Rectal smooth muscle tissue (tissue), 1 donor: ENCODE results near the gene BPIFA2.

Source experiments
- H3K27ac ChIP-seq: one replicate; pipeline ENCODE4 v1.7.0; 2013; ENCODE audit warnings: low read depth, low read length, inconsistent platforms
- H3K27me3 ChIP-seq: one replicate; pipeline ENCODE4 v1.7.0; 2013; ENCODE audit warnings: low read length; ENCODE audit not compliant: control insufficient read depth, insufficient read depth
- H3K36me3 ChIP-seq: one replicate; pipeline ENCODE4 v1.7.0; 2013; ENCODE audit warnings: low read length; ENCODE audit not compliant: control insufficient read depth, insufficient read depth
- H3K4me1 ChIP-seq: one replicate; pipeline ENCODE4 v1.7.0; 2013; ENCODE audit warnings: low read length; ENCODE audit not compliant: control insufficient read depth, insufficient read depth
- H3K4me3 ChIP-seq: one replicate; pipeline ENCODE4 v1.7.0; 2013; ENCODE audit warnings: low read length
- H3K9ac ChIP-seq: one replicate; pipeline ENCODE4 v1.7.0; 2013; ENCODE audit warnings: low read length

The BPIFA2 gene

DNA sequence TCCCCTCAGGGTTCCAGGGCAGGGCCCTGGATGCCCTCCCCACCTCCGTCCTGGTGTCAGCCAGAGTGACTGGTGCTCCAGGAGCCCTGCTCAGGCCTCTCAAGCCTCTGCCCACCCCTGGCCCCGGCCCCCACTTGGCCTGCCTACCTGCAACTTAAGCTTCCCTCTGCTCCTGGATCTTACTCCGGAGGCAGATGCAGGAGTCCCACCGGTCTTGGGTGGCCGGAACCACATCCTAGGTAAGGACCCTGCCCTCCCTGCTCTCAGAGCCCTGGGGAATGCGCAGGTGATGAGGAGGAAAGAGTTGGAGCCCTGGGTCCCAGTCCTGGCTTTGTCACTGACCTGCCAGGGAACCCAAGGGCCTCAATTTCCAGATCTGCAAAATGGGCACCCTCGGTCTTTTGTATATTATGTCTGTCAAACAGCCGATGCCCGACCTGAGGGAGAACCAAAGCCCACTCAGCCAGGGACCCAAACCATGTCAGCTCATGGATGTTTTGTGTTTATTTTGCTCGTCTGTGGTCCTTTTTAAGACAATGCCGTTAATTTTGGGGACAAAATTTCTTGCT, 34.5 kb upstream of the BPIFA2 start:
- H3K27me3 ChIP-seq = no peaks in the 10 kb centered on the region
- H3K4me3 ChIP-seq = no peak overlapping the region
- H3K4me1 ChIP-seq = no peaks in the 10 kb centered on the region
- H3K9ac ChIP-seq = no peak overlapping the region
- no peak overlapping the region for H3K27ac ChIP-seq
- no peaks in the 10 kb centered on the region for H3K36me3 ChIP-seq

DNA sequence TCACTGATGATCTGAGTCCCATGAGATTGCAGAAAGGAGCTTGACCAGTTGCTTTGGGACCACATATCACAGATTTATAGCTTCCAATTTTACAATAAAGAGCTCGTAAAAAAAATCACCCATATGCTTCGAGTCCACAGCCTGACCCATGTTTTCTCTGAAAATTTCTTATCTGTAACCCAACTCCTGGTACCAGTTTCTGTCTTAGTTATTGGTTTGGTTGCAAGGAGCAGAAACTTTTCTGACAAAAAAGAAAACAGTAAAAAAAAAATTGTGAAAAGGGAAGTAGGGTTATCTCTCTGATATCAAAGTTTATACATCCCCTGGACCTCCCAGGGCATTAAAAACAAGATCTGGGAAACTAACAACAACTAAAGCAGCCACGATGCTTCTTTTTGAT, 30.8 kb upstream of the BPIFA2 start:
- Histone ChIP-seq H3K27me3 (no peaks in the 10 kb centered on the region), H3K9ac (no peak overlapping the region), H3K4me1 (no peaks in the 10 kb centered on the region), H3K4me3 (no peak overlapping the region), H3K27ac (no peak overlapping the region), H3K36me3 (no peaks in the 10 kb centered on the region)

DNA sequence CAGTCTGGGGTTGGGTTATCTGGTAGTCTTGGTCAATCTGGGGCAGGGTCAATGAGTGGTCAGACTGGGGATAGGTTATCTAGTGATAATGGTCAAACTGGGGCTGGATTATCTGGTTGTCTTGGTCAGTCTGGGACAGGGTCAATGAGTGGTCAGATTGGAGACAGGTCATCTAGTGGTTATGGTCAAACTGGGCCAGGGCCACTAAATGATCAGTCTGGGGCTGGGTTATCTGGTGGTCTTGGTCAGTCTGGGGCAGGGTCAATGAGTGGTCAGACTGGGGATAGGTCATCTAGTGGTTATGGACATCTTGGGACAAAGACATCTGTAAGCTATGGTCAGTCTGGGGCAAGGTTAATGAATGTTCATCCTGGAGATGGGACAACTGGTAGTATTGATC, 28.5 kb upstream of the BPIFA2 start:
- H3K9ac ChIP-seq = no peak overlapping the region
- H3K4me1 ChIP-seq = no peaks in the 10 kb centered on the region
- H3K4me3 ChIP-seq = no peak overlapping the region
- no peaks in the 10 kb centered on the region for H3K36me3 ChIP-seq
- H3K27ac ChIP-seq = no peak overlapping the region
- H3K27me3 ChIP-seq = no peaks in the 10 kb centered on the region

DNA sequence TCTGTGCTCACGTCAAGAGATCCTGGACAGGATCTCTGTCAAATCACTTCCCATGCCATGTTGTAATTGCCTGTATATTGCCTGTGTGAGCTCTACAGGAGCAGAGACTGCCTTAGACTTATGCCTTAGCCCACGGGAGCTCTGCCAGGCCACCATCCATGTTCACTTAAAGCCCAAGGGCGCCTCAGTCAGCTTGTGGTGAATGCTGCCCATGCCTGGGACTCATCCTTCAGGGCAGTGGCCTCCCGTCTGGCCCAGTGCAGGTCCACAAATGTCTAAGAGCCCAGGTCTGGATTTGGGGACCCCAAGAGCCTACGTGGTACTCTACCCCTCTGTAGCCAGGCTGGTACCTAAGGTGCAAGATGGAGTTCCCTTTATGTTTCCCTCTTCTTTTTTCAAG, 22.4 kb upstream of the BPIFA2 start:
- H3K27ac ChIP-seq = no peak overlapping the region

DNA sequence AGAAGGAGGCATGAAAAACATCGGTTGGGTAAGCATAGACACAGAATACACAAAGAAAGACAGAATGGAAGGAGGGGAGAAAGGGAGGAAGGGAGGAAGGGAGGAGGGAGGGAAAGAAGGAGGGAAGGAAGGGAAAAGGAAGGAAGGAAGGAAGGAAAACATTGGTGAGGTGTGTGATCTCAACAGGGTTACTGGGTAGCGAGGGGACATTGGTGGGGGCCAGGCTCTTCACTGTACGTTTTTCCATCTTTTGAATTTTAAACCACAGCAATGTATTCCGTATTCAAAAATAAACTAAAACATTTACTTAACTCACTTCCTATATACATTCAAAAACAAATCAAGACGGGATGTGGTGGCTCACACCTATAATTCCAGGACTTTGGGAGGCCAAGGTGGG, 20.7 kb upstream of the BPIFA2 start:
- Histone ChIP-seq H3K36me3 (no peaks in the 10 kb centered on the region), H3K4me3 (no peak overlapping the region), H3K4me1 (no peaks in the 10 kb centered on the region), H3K9ac (no peak overlapping the region), H3K27me3 (no peaks in the 10 kb centered on the region), H3K27ac (no peak overlapping the region)

More for the DNA sequence above, 22.4 kb upstream of the BPIFA2 start:
- H3K4me3 ChIP-seq = no peak overlapping the region
- no peaks in the 10 kb centered on the region for H3K27me3 ChIP-seq
- no peaks in the 10 kb centered on the region for H3K4me1 ChIP-seq
- H3K36me3 ChIP-seq = no peaks in the 10 kb centered on the region
- no peak overlapping the region for H3K9ac ChIP-seq

DNA sequence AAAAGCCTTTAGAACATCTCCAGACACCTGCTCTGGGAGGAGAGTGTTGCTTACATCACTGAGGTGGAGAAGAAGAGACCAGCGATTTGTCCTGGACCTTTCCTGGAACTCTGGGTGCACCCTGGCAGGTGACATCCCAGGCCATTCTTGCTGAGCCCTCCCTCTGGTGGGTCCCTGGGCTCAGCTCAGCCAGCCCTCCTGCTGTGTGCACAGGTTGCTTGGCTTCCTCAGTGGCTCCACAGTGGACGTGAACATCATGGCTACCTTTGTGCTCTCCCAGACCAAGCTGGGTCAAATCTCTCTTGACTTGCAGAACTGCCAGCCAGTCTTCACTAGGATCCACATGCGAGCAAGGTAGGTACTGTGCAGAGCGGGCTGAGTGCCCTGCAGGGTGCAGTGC, 19.9 kb upstream of the BPIFA2 start:
- no peak overlapping the region for H3K9ac ChIP-seq
- H3K4me1 ChIP-seq = no peaks in the 10 kb centered on the region
- no peaks in the 10 kb centered on the region for H3K36me3 ChIP-seq
- no peaks in the 10 kb centered on the region for H3K27me3 ChIP-seq
- no peak overlapping the region for H3K27ac ChIP-seq
- no peak overlapping the region for H3K4me3 ChIP-seq

DNA sequence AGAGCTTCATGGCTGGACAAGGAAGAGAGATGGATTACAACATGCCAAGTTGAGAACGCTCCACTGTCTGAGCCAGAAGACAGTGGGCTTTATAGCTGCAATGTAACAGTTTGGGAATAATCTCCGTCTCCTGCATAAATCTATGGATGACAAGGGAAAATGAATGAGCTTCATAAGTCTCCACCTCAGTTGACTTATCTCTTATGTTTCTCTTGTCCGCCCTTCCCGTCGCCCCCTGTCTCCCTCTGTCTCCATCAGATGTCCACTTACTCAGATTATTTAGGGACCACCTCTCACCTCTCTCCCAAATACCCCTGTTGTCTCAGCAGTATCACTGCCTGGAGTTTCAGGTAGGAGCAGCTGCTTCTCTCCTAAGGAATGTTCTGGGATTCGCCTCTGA, 13.7 kb upstream of the BPIFA2 start:
- H3K4me3 ChIP-seq = no peak overlapping the region
- H3K9ac ChIP-seq = no peak overlapping the region
- H3K27ac ChIP-seq = no peak overlapping the region
- H3K4me1 ChIP-seq = no peaks in the 10 kb centered on the region
- no peaks in the 10 kb centered on the region for H3K36me3 ChIP-seq
- no peaks in the 10 kb centered on the region for H3K27me3 ChIP-seq

DNA sequence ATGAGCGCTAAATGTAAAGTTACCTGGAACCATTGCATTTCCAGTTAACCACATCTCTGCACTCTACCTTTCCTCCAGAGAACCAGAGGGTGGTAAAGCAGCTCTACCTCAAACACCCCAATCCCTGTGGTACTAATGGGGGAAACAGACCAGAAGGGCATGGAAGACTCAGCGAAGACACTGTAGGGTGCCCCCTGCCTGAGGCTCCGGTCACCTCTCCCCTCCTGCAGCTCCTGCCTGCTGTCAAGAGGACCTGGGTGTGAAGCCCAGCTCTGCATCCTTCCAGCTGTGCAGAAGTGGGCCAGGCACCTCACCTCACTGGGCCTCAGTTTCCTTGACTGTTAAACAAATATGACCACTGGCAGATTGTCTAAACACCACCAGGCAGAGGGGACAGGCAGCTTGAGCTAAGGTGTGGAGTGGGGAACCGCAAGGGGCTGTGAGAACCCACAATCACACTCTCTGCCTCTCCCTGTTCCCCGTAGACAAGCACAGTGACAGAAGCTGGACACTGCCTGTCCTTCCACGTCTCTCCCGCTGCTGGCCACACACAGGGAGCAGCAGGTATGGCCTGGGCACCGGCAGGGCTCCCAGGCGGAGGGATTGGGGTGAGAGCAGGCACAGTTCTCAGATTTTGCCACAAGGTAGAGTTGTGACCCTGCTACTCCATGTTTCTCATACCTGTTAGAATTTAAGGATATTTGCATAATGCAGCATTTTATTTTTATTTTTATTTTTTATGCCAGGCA, 9.1 kb upstream of the BPIFA2 start:
- H3K27me3 ChIP-seq = no peaks in the 10 kb centered on the region
- no peak overlapping the region for H3K4me3 ChIP-seq
- H3K9ac ChIP-seq = no peak overlapping the region
- H3K4me1 ChIP-seq = no peaks in the 10 kb centered on the region
- no peaks in the 10 kb centered on the region for H3K36me3 ChIP-seq
- no peak overlapping the region for H3K27ac ChIP-seq

DNA sequence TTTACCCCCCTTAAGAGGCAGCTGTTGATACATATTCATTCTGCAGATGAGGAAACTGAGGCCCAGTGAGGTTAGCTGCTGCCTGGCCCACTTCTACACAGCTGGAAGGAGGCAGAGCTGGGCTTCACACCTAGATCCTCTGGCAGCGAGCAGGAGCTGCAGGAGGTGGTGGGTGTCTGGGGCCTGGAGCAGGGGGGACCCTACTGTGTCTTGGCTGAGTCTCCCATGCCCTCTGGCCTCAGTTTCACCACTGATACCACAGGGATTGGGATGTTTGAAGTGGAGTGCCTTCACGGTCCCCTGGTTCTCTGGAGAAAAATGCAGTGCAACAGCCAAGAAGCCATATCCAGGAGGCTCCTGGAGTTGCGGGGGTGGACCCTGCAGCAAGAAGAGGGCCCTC, 8.2 kb upstream of the BPIFA2 start:
- Histone ChIP-seq H3K4me3 (no peak overlapping the region), H3K9ac (no peak overlapping the region), H3K4me1 (no peaks in the 10 kb centered on the region), H3K27me3 (no peaks in the 10 kb centered on the region), H3K36me3 (no peaks in the 10 kb centered on the region), H3K27ac (no peak overlapping the region)

DNA sequence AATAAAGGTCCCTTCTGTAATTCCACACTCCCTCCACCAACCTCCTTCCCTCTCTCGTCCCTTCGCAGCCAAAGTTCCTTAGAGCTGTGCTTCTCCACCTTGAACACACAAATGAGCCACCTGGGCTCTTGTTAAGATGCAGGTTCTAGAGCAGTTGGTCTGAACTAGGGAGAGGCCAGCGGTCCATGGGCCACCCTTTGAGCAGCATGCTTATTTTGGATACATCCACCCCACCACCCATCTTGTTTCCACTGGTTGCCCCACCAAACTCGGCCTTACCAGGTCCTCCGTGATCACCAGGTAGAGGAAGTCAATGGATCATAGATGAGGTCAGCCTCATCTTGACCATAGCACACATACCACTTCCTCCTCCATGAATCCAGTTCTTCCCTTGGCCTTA, 7.3 kb upstream of the BPIFA2 start:
- Histone ChIP-seq H3K9ac (no peak overlapping the region), H3K27me3 (no peaks in the 10 kb centered on the region), H3K36me3 (no peaks in the 10 kb centered on the region), H3K27ac (no peak overlapping the region), H3K4me1 (no peaks in the 10 kb centered on the region), H3K4me3 (no peak overlapping the region)

DNA sequence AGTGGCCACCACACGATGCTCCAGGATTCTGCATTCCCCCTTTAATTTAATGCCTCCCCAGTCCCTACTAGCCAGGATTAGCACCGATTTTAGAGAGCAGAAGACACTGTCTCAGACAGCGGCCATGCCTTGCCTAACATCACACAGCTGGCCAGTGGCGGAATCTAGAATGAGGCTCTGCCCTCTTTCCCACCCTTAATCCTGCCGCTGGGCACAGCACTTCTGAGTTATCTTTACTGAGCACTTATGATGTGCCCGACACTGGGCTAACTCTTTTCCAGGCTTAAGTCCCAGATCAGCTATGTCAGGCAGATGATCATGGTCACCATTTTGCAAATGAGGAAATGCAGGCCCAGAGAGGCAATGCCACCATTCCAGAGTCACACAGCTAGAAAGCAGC, 5.6 kb upstream of the BPIFA2 start:
- Histone ChIP-seq H3K4me1 (no peaks in the 10 kb centered on the region), H3K9ac (no peak overlapping the region), H3K27ac (no peak overlapping the region), H3K27me3 (no peaks in the 10 kb centered on the region), H3K36me3 (no peaks in the 10 kb centered on the region), H3K4me3 (no peak overlapping the region)

DNA sequence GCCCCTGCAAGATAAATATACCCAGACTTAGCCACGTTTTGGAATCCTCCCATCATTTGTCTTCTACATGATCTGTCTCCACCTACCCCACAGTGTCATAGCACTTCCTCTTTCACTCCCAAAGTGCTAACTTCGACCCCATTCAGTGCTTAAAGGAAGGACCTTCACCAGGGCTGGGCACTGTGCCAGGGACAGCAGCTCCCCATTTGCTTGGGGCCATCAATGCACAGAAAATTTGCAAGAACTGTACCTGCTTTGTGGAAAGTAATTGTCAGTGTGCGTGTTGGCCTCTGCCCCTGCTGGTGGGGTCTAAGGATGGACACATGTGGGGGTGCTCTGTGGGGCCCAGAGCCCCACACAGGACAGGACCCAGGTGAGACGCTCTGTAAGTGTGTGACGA, 5.2 kb upstream of the BPIFA2 start:
- Histone ChIP-seq H3K4me3 (no peak overlapping the region), H3K36me3 (no peaks in the 10 kb centered on the region), H3K27ac (no peak overlapping the region), H3K9ac (no peak overlapping the region), H3K4me1 (no peaks in the 10 kb centered on the region), H3K27me3 (no peaks in the 10 kb centered on the region)
